ENCODE results near the gene PEPD.

PEPD gene

DNA sequence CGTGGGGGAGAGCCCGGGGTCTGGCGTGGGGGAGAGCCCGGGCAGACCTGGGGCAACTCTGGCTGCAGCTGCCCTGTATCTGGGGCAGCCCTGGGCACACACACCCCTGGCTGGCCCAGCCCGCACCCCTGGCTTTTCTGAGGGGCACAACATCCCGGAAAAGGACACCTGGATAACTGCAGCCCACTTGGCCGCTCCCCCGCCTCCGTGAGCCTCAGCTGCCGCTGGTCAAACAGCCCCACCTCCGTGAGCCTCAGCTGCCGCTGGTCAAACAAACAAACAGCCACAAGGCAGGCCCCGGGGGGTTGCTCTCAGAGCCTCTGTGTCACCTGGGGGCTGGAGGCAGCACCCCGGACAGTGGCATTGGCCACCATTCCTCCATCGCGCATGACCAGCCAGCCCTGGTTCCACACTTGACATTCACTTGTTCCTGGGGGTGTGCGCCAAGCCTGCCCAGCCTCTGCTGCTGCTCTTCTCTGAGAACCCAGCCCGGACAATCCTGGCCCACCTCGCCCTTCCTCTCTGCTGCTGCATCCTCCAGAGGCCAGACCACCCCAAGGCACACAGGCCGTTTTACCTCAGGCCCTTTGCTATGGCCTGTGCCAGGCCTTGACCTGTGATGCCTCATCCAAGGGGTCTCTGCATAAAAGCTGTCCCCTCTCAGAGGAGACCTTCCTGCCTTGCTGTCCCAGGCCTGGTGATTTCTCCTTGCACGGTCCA is 128.1 kb downstream of the PEPD start:
- TF ChIP-seq, protein P1, sequence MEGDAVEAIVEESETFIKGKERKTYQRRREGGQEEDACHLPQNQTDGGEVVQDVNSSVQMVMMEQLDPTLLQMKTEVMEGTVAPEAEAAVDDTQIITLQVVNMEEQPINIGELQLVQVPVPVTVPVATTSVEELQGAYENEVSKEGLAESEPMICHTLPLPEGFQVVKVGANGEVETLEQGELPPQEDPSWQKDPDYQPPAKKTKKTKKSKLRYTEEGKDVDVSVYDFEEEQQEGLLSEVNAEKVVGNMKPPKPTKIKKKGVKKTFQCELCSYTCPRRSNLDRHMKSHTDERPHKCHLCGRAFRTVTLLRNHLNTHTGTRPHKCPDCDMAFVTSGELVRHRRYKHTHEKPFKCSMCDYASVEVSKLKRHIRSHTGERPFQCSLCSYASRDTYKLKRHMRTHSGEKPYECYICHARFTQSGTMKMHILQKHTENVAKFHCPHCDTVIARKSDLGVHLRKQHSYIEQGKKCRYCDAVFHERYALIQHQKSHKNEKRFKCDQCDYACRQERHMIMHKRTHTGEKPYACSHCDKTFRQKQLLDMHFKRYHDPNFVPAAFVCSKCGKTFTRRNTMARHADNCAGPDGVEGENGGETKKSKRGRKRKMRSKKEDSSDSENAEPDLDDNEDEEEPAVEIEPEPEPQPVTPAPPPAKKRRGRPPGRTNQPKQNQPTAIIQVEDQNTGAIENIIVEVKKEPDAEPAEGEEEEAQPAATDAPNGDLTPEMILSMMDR (conservative IDR thresholded peaks at IDR 0.05): no peak
- no peak overlapping the region for H3K27ac ChIP-seq

GRCh38 chr19:33392341-33393285 is 129.0 kb downstream of the PEPD start:
- TF ChIP-seq, protein P1 (conservative IDR thresholded peaks at IDR 0.05): no peak

GRCh38 chr19:33391631-33392249 is 129.9 kb downstream of the PEPD start:
- no peak overlapping the region for H3K27ac ChIP-seq
- TF ChIP-seq, protein P1 (conservative IDR thresholded peaks at IDR 0.05): no peak

More at GRCh38 chr19:33392341-33393285, 129.0 kb downstream of the PEPD start:
- no peak overlapping the region for H3K27ac ChIP-seq

DNA sequence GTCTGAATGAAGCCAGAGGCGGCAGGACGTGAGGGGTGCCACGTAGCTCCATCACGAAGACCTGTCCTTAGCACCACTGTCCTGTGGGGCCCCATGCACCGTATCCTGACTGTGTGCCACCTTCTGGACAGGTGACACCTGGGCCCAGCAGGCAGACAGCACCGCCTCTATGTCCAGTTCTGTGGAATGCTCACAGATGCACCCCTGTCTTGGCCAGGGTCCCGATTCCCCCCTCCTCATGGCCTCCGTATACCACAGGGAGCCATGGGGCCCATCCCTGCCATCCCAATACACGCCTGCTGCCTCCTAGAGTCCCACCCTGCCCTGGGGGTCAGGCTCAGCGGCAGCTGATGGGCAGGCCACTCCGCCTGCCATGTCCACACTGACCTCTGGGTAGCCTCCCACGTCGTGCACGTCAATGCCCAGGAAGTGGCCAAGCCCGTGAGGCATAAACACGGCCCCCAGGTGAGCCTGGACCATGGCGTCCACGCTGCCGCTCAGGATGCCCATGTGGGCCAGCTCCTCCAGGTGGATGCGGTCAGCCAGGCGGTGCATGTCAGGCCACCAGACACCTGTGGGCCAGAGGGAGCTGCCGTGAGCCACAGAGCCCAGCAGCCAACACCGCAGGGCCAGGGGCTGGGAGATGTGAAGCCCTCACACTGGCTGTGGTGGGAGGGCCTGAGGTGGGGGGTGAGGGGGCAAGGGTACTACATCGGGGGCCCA is 130.5 kb downstream of the PEPD start:
- TF ChIP-seq, protein P1 (conservative IDR thresholded peaks at IDR 0.05): no peak
- H3K27ac ChIP-seq: no peak overlapping the region

DNA sequence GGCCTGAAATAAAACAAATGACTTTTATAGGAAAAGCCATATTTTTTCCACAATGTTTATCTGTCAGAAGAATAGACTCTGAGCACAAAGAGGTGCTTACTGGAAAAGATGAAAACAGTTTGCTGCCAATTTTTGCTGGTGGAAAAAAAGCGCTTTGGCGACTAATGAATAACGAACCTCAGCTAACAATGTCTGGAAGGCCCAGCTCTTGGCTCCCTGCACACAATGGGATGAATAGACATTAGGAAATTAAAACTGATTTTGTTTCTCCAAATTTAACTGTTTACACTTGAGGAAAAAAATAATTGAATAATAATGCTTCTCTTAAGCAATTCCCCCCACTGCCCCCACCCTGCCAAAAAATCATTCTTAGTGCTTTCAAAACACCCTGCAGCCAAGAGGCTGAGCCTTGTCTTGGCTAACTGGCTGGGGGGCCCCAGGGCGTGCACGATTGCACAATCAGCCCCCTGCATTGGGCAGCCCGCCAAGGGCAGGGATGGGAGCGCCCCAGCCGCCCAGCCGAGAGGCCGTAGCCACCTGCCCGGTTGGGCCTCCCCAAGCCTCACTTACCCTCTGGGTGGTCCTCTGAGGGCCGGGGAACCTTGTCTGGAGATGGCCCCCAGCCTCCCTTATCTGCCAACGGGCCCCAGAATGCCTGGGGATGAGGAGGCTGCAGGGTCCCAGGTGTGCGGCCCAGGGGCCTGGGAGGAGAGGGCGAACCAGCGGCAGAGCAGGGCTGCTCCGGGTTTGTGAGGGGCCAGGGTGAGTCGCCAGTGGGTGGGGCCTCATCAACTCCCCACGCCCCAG is 131.3 kb downstream of the PEPD start:
- TF ChIP-seq, protein P1 (conservative IDR thresholded peaks at IDR 0.05): no peak
- H3K27ac ChIP-seq: no peak overlapping the region

GRCh38 chr19:33389421-33390100 is 132.0 kb downstream of the PEPD start:
- TF ChIP-seq, protein P1 (conservative IDR thresholded peaks at IDR 0.05): no peak
- H3K27ac ChIP-seq: no peak overlapping the region
